ENCODE results near the gene UQCRC1.

The UQCRC1 gene

GRCh38 chr3:48625600-48625999 lies 16.2 kb upstream of the UQCRC1 start:
- no peak overlapping the region for H3K27ac ChIP-seq (replicated peaks)
- DNase-seq (ENCODE audit: low read depth in 1 of 2, low spot score in 1 of 2), result no peak
- H3K27me3 ChIP-seq (ENCODE audit: insufficient read depth, poor library complexity, severe bottlenecking), result no peaks in the 10 kb centered on the region
- H3K4me3 ChIP-seq (replicated peaks; ENCODE audit: insufficient read depth, low read length), result no peak overlapping the region
- TF ChIP-seq SPI1 (IDR thresholded peaks at IDR 0.05; ENCODE audit: borderline replicate concordance, low read depth), result no peak
- TF ChIP-seq GABPA (IDR thresholded peaks at IDR 0.05; ENCODE audit: low read depth), result no peak

DNA sequence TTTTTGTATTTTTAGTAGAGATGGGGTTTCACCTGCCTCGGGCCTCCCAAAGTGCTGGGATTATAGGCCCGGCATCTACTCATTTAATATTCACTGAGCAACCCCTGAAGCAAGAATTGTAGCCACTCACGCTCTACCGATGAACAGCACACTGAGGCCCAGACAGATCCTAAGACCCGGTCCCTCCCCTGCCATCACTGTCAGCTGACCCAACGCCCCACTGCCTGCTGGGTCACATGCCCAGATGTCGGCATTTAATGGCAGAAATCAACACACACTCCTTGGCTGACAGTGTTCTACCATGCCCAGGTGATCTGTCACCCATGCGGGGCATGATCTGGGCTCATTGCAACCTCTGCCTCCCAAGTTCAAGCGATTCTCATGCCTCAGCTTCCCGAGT lies 15.3 kb upstream of the UQCRC1 start:
- DNase-seq (ENCODE audit: low read depth in 1 of 2, low spot score in 1 of 2), result no peak
- H3K27me3 ChIP-seq (ENCODE audit: insufficient read depth, poor library complexity, severe bottlenecking), result no peaks in the 10 kb centered on the region
- TF ChIP-seq SPI1 (IDR thresholded peaks at IDR 0.05; ENCODE audit: borderline replicate concordance, low read depth), result no peak
- TF ChIP-seq GABPA (IDR thresholded peaks at IDR 0.05; ENCODE audit: low read depth), result no peak
- no peak for TF ChIP-seq POLR2AphosphoS5 (IDR thresholded peaks at IDR 0.05; ENCODE audit: low read depth)
- TF ChIP-seq CTCF (IDR thresholded peaks at IDR 0.05; ENCODE audit: insufficient read depth, low read length), result no peak
- no peak for TF ChIP-seq REST (IDR thresholded peaks at IDR 0.05; ENCODE audit: insufficient replicate concordance, low read depth)
- H3K4me3 ChIP-seq (replicated peaks; ENCODE audit: insufficient read depth, low read length), result no peak overlapping the region
- H3K27ac ChIP-seq (replicated peaks), result no peak overlapping the region

DNA sequence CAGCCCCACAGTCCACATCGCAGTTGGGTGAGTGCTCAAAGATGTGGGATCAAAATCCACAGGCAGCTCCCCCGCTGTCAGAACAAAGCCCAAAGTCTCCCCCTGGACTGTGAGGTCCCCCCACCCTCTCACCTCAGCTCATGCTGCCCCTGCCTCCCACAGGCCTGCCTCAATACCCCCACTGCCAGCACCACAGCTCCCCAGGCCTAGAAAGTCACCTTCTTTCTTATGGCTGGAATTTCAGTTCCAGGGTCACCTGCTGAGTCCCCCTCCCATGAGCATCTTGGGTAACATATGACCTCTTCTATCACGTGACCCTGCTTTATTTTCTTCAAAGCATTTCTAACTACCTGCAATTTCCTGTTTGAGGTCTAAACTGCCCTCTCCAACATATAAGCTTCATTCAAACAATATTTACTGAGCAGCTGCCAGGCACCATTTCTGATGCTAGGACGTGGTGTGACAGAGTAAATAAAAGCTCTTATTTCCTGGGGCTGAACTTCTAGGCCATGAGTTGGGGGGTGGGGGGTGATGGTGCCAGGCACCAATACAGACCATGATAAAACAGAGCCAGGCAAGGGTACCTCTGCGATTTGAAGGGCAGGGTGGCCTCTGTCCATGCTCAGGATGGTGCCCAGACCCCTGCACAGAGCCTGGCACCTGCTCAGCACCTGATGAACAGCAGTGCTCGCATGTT lies 14.6 kb upstream of the UQCRC1 start:
- Histone ChIP-seq H3K4me3 (replicated peaks; ENCODE audit: insufficient read depth, low read length) (no peak overlapping the region), H3K27me3 (ENCODE audit: insufficient read depth, poor library complexity, severe bottlenecking) (no peaks in the 10 kb centered on the region), H3K27ac (replicated peaks) (0 out of 2 replicates have a peak overlapping the region, but pooled peaks have one; percentile 7)
- no peak for DNase-seq (ENCODE audit: low read depth in 1 of 2, low spot score in 1 of 2)
- TF ChIP-seq REST (IDR thresholded peaks at IDR 0.05; ENCODE audit: insufficient replicate concordance, low read depth), result no peak
- TF ChIP-seq GABPA (IDR thresholded peaks at IDR 0.05; ENCODE audit: low read depth), result no peak
- TF ChIP-seq SPI1 (IDR thresholded peaks at IDR 0.05; ENCODE audit: borderline replicate concordance, low read depth), result no peak
- no peak for TF ChIP-seq POLR2AphosphoS5 (IDR thresholded peaks at IDR 0.05; ENCODE audit: low read depth)
- no peak for TF ChIP-seq CTCF (IDR thresholded peaks at IDR 0.05; ENCODE audit: insufficient read depth, low read length)

DNA sequence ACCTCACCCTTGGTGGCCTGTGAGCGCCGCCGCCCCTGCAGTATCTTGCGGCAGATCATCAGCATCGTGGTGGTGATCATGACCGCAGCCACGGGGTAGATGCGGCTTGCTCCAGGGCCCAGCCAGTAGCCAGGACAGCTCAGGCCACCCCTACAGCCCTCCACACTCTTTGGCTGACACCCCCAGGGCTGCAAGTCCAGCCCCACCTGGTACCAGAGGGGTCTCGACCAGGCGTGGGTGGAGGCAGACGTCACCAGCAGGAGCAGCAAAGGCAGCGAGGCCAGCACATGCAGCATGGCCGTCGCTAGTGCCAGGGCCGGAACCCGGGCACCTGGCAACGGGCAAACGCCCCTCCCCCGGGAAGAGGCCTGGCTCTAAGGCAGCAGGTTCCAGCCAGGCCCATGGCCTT lies 12.0 kb upstream of the UQCRC1 start, which contains the start of gene TMEM89:
TSS of gene TMEM89 (minus strand) at position 309 of the 409 bp plus-strand sequence. CDS start at position 296, 13 bp downstream.
- H3K27ac ChIP-seq (replicated peaks), result no peak within 1 kb of the TSS
- H3K4me3 ChIP-seq (replicated peaks; ENCODE audit: insufficient read depth, low read length), result no peak within 1 kb of the TSS
- TF ChIP-seq REST (IDR thresholded peaks at IDR 0.05; ENCODE audit: insufficient replicate concordance, low read depth) (no peak), GABPA (IDR thresholded peaks at IDR 0.05; ENCODE audit: low read depth) (no peak), CTCF (IDR thresholded peaks at IDR 0.05; ENCODE audit: insufficient read depth, low read length) (no peak), SPI1 (IDR thresholded peaks at IDR 0.05; ENCODE audit: borderline replicate concordance, low read depth) (no peak), POLR2AphosphoS5 (IDR thresholded peaks at IDR 0.05; ENCODE audit: low read depth) (no peak)
- no peaks in the 10 kb centered on the region for H3K27me3 ChIP-seq (ENCODE audit: insufficient read depth, poor library complexity, severe bottlenecking)
- no peak for DNase-seq (ENCODE audit: low read depth in 1 of 2, low spot score in 1 of 2)
